Activated CD4-positive, CD25-positive, alpha-beta regulatory T cell treated with anti-CD3 and anti-CD28 coated beads, Interleukin-2, amount 50 U/mL, for 16 hours (primary cell): ENCODE data around the gene ST3GAL4.

Experiments
- DNase-seq: peaks from one replicate; pipeline ENCODE4 v3.0.0-alpha.2; 2020; ENCODE audit warnings: low read depth, low spot score

The ST3GAL4 gene

GRCh38 chr11:126329644-126330211 lies 25.8 kb upstream of the ST3GAL4 start:
- DNase-seq, result no peak

- DNase-seq, result no peak
These were observed 24.2 kb upstream of the ST3GAL4 start for GRCh38 chr11:126331286-126331685.

GRCh38 chr11:126332221-126332711 lies 23.2 kb upstream of the ST3GAL4 start:
- DNase-seq, result no peak

GRCh38 chr11:126333142-126333541 lies 22.3 kb upstream of the ST3GAL4 start:
- DNase-seq, result no peak

- DNase-seq, result no peak
These were observed 20.6 kb upstream of the ST3GAL4 start for GRCh38 chr11:126334659-126335462.

GRCh38 chr11:126335463-126335760 lies 20.1 kb upstream of the ST3GAL4 start:
- no peak for DNase-seq

- DNase-seq, result no peak
These were observed 19.3 kb upstream of the ST3GAL4 start for GRCh38 chr11:126336138-126336541.

GRCh38 chr11:126336671-126337101 lies 18.8 kb upstream of the ST3GAL4 start:
- no peak for DNase-seq

GRCh38 chr11:126337126-126337473 lies 18.4 kb upstream of the ST3GAL4 start:
- no peak for DNase-seq

GRCh38 chr11:126337474-126338241 lies 17.8 kb upstream of the ST3GAL4 start:
- DNase-seq, result no peak

GRCh38 chr11:126338346-126339055 lies 17.0 kb upstream of the ST3GAL4 start:
- no peak for DNase-seq

GRCh38 chr11:126339073-126339862 lies 16.2 kb upstream of the ST3GAL4 start:
- no peak for DNase-seq

- no peak for DNase-seq
These were observed 15.5 kb upstream of the ST3GAL4 start for GRCh38 chr11:126339863-126340434.

- DNase-seq, result no peak
These were observed 14.4 kb upstream of the ST3GAL4 start for GRCh38 chr11:126340960-126341606.

GRCh38 chr11:126341760-126342161 lies 13.7 kb upstream of the ST3GAL4 start:
- no peak for DNase-seq

- DNase-seq, result no peak
These were observed 12.4 kb upstream of the ST3GAL4 start for GRCh38 chr11:126343051-126343450.

GRCh38 chr11:126344141-126345080 lies 11.1 kb upstream of the ST3GAL4 start:
- no peak for DNase-seq

- DNase-seq, result no peak
These were observed 10.2 kb upstream of the ST3GAL4 start for GRCh38 chr11:126345283-126345682.
